PC-9 (cell line): ENCODE data around the gene CELA3A. TPM values are rescaled to one million over a fixed set of nuclear protein-coding genes. Genes with fewer than 3 reads are reported as not detected.

ENCODE experiments used
- BruUV-seq: library from RNA; stranded (reverse); fragments of 400-500 nt; replicated peaks from 2 replicates; lab custom pipeline; 2021; lab: Mats Ljungman, UMichigan
- CTCF ChIA-PET: fragments of 300-600 bp; sonication (Branson Sonifier 250); formaldehyde crosslinking; loops from one replicate; lab custom pipeline; 2022; ENCODE audit warnings: antibody characterized with exemption; lab: Charles Lee
- POLR2A ChIA-PET: fragments of 300-600 bp; sonication (Branson Sonifier 250); formaldehyde crosslinking; loops from one replicate; lab custom pipeline; 2022; ENCODE audit warnings: antibody characterized with exemption; ENCODE audit not compliant: unreplicated experiment; lab: Charles Lee
- DNase-seq, 2 experiments: peaks; one replicate each; pipeline versions ENCODE4 v3.0.0 to v3.0.0-alpha.2; 2015 to 2022; ENCODE audit warnings: mixed read lengths in 1 of 2
- H2AFZ ChIP-seq: fragments of 200-600 bp; sonication (generic); 2 replicates; pipeline ENCODE4 v1.8.1; 2017; ENCODE audit warnings: antibody characterized with exemption
- H3F3A ChIP-seq: fragments of 200-600 bp; sonication (generic); 2 replicates; pipeline ENCODE4 v1.8.1; 2017; ENCODE audit warnings: antibody characterized with exemption, mild to moderate bottlenecking, low read depth; ENCODE audit not compliant: insufficient read depth
- H3K27ac ChIP-seq: fragments of 200-600 bp; sonication (generic); 2 replicates; pipeline ENCODE4 v1.6.1; 2016; ENCODE audit warnings: mixed run types
- H3K27me3 ChIP-seq: fragments of 200-600 bp; sonication (generic); 2 replicates; pipeline ENCODE4 v1.6.1; 2016; ENCODE audit warnings: low read depth, mixed run types; ENCODE audit not compliant: insufficient read depth
- H3K36me3 ChIP-seq: fragments of 200-600 bp; sonication (generic); 2 replicates; pipeline ENCODE4 v1.6.1; 2016; ENCODE audit warnings: low read depth, mixed run types
- H3K4me1 ChIP-seq: fragments of 200-600 bp; sonication (generic); replicated peaks from 2 replicates; pipeline ENCODE4 v1.6.1; 2016; ENCODE audit warnings: mixed run types; ENCODE audit not compliant: insufficient read depth
- H3K4me2 ChIP-seq: fragments of 200-600 bp; sonication (generic); 2 replicates; pipeline ENCODE4 v1.6.1; 2017; ENCODE audit warnings: mixed run types
- H3K4me3 ChIP-seq: fragments of 200-600 bp; sonication (generic); 2 replicates; pipeline ENCODE4 v1.6.1; 2016; ENCODE audit warnings: mixed run types
- H3K79me2 ChIP-seq: fragments of 200-600 bp; sonication (generic); 2 replicates; pipeline ENCODE4 v1.6.1; 2017; ENCODE audit warnings: low read depth, mixed run types
- H3K9me2 ChIP-seq: fragments of 200-600 bp; sonication (generic); 2 replicates; pipeline ENCODE4 v1.8.1; 2017; ENCODE audit warnings: mild to moderate bottlenecking; ENCODE audit not compliant: insufficient read depth
- H3K9me3 ChIP-seq: fragments of 200-600 bp; sonication (generic); 2 replicates; pipeline ENCODE4 v1.8.1; 2016; ENCODE audit warnings: low read depth; ENCODE audit not compliant: insufficient read depth
- H4K20me1 ChIP-seq: fragments of 200-600 bp; sonication (generic); 2 replicates; pipeline ENCODE4 v1.8.1; 2017; ENCODE audit not compliant: insufficient read depth
- EZH2 ChIP-seq: fragments of 200-600 bp; sonication (generic); IDR thresholded peaks from 2 replicates; pipeline ENCODE4 v1.8.0; 2017; ENCODE audit warnings: antibody characterized with exemption, low read depth
- intact Hi-C: fragments of 100-400 bp; cut with micrococcal nuclease; formaldehyde crosslinking; loops from one replicate; pipeline ENCODE4 v1.10.0; 2022; ENCODE audit not compliant: unreplicated experiment
- total RNA-seq: library from RNA; stranded (reverse); gene quantifications from 2 replicates; pipeline ENCODE4 v1.2.3, GENCODE V29; 2021
- TF ChIP-seq, protein P1 (sequence below): fragments of 200-600 bp; sonication (generic); conservative IDR thresholded peaks from 2 replicates; pipeline ENCODE4 v1.6.1; 2017; ENCODE audit warnings: mixed run types, antibody characterized with exemption, mild to moderate bottlenecking, moderate library complexity

The CELA3A gene
- total RNA-seq, 1 experiment from 2014 or later, result not detected

GRCh38 chr1:22041505-22041904 lies 40.0 kb downstream of the CELA3A start:
- intact Hi-C loops, result no loop called here
- BruUV-seq, result no TSS peak
- Histone ChIP-seq H3K9me3 (no peaks in the 10 kb centered on the region), H3K27me3 (no peaks in the 10 kb centered on the region), H3K79me2 (no peaks in the 10 kb centered on the region), H3F3A (peaks cover 30% of the 10 kb centered on the region), H3K27ac (no peak overlapping the region), H3K4me2 (no peak overlapping the region), H3K4me1 (peaks cover 43% of the 10 kb centered on the region), H3K36me3 (no peaks in the 10 kb centered on the region), H3K9me2 (no peaks in the 10 kb centered on the region), H2AFZ (no peak overlapping the region), H3K4me3 (no peak overlapping the region), H4K20me1 (no peaks in the 10 kb centered on the region)
- no peak for DNase-seq
- ChIA-PET CTCF (no interaction called here), POLR2A (no interaction called here)
- TF ChIP-seq, protein P1, sequence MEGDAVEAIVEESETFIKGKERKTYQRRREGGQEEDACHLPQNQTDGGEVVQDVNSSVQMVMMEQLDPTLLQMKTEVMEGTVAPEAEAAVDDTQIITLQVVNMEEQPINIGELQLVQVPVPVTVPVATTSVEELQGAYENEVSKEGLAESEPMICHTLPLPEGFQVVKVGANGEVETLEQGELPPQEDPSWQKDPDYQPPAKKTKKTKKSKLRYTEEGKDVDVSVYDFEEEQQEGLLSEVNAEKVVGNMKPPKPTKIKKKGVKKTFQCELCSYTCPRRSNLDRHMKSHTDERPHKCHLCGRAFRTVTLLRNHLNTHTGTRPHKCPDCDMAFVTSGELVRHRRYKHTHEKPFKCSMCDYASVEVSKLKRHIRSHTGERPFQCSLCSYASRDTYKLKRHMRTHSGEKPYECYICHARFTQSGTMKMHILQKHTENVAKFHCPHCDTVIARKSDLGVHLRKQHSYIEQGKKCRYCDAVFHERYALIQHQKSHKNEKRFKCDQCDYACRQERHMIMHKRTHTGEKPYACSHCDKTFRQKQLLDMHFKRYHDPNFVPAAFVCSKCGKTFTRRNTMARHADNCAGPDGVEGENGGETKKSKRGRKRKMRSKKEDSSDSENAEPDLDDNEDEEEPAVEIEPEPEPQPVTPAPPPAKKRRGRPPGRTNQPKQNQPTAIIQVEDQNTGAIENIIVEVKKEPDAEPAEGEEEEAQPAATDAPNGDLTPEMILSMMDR, result no peak
- no peak for TF ChIP-seq EZH2

DNA sequence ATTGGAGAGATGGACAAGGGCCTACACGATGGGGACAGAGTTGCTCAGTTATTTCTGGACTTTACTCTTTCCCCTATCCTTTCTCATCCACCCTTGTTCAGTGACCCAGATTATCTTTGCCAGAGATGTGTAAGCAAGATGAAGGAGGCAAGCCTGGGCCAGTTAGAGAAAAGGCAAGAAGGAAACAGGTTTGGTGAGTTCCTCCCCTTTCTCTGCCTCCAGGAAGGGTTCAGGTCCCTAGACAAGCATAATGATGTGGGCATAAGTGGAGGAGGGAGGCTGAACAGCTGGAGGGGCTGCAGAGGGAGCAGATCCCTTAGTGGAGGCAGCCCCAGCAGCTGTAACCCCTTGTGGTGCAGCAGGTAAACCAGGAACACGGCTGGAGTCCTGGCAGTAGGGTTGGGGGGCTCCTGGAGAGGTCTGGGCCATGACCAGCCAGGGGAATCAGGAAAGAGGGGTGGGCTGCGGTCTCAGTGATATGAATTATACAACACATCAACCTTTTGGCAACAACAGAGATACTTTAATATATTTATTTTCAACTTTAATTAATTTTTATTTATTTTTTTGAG lies 41.8 kb downstream of the CELA3A start:
- no TSS peak for BruUV-seq
- Histone ChIP-seq H3K9me3 (no peaks in the 10 kb centered on the region), H3K4me2 (peak overlapping the region; percentile 66), H3K36me3 (no peaks in the 10 kb centered on the region), H3K4me3 (no peak overlapping the region), H3F3A (peaks cover 31% of the 10 kb centered on the region), H2AFZ (no peak overlapping the region), H3K27me3 (no peaks in the 10 kb centered on the region), H3K4me1 (peaks cover 45% of the 10 kb centered on the region), H3K79me2 (no peaks in the 10 kb centered on the region), H4K20me1 (no peaks in the 10 kb centered on the region), H3K9me2 (no peaks in the 10 kb centered on the region), H3K27ac (no peak overlapping the region)
- intact Hi-C loops, result no loop called here
- CTCF ChIA-PET, result no interaction called here
- DNase-seq, result peak; percentile 45 to 75
- TF ChIP-seq EZH2, result no peak
- TF ChIP-seq, protein P1, result no peak
- POLR2A ChIA-PET, result no interaction called here

GRCh38 chr1:22044690-22045420 lies 43.4 kb downstream of the CELA3A start:
- H3K9me3 ChIP-seq, result no peaks in the 10 kb centered on the region
- no peaks in the 10 kb centered on the region for H3K79me2 ChIP-seq
- CTCF ChIA-PET, result interaction anchor here (0.7 kb wide), 1 partner anchor 776 kb away, joined by 6 read pairs; no protein-coding TSS in a partner anchor
- no peaks in the 10 kb centered on the region for H3K27me3 ChIP-seq
- peak in 1 of 2 experiments; percentile 63 for DNase-seq
- no peaks in the 10 kb centered on the region for H3K9me2 ChIP-seq
- no TSS peak for BruUV-seq
- no peaks in the 10 kb centered on the region for H3K36me3 ChIP-seq
- H4K20me1 ChIP-seq, result no peaks in the 10 kb centered on the region
- H3K4me3 ChIP-seq, result no peak overlapping the region
- POLR2A ChIA-PET, result interaction anchor here (0.6 to 0.7 kb wide), 3 partner anchors 9 to 61 kb away, joined by 3 read pairs; no protein-coding TSS in a partner anchor
- H3K27ac ChIP-seq, result peak overlapping the region; percentile 60
- H3K4me1 ChIP-seq, result peaks cover 48% of the 10 kb centered on the region
- peaks cover 34% of the 10 kb centered on the region for H3F3A ChIP-seq
- peak overlapping the region; percentile 59 for H3K4me2 ChIP-seq
- intact Hi-C loops, result no loop called here
- no peak overlapping the region for H2AFZ ChIP-seq
- no peak for TF ChIP-seq EZH2
- TF ChIP-seq, protein P1, result no peak
